Fibroblast of villous mesenchyme (primary cell): ENCODE measurements around the gene CTDSPL. TPM values are rescaled to one million over a fixed set of nuclear protein-coding genes. Genes with fewer than 3 reads are reported as not detected.
A peak's percentile ranks its signal among the peaks of the same experiment; 100 is the strongest.

Source experiments
- DNase-seq: peaks from one replicate; pipeline ENCODE4 v3.0.0-alpha.2; 2010; ENCODE audit warnings: low read depth
- H3K4me3 ChIP-seq: 2 replicates; pipeline ENCODE4 v1.5.1; 2011; ENCODE audit warnings: low read depth, mild to moderate bottlenecking, low read length
- CTCF ChIP-seq: IDR thresholded peaks from 2 replicates; pipeline ENCODE4 v1.5.1; 2012; ENCODE audit warnings: low read depth, mild to moderate bottlenecking, low read length; ENCODE audit not compliant: insufficient read depth
- total RNA-seq: library from RNA; depleted of rRNA; stranded (reverse); fragments of >200 nt; gene quantifications from 2 replicates; pipeline ENCODE4 v1.2.3, GENCODE V29; 2012

CTDSPL gene
- total RNA-seq, 1 donor: 61.7 TPM

- H3K4me3 ChIP-seq: no peak overlapping the region
- no peak for TF ChIP-seq CTCF
- no peak for DNase-seq
Measured at GRCh38 chr3:37943126-37943525, 81.4 kb downstream of the CTDSPL start.

- DNase-seq: peak; percentile 92
- TF ChIP-seq CTCF: no peak
- no peak overlapping the region for H3K4me3 ChIP-seq
Measured at GRCh38 chr3:37943631-37944314, 82.1 kb downstream of the CTDSPL start.

GRCh38 chr3:37944391-37944842 is 82.7 kb downstream of the CTDSPL start:
- peak; percentile 85 for DNase-seq
- TF ChIP-seq CTCF: no peak
- no peak overlapping the region for H3K4me3 ChIP-seq

- DNase-seq: no peak
Measured at GRCh38 chr3:37945156-37945806, 83.6 kb downstream of the CTDSPL start.

GRCh38 chr3:37945807-37946530 is 84.3 kb downstream of the CTDSPL start:
- no peak overlapping the region for H3K4me3 ChIP-seq
- TF ChIP-seq CTCF: no peak
- DNase-seq: peak; percentile 78

More at GRCh38 chr3:37945156-37945806, 83.6 kb downstream of the CTDSPL start:
- no peak overlapping the region for H3K4me3 ChIP-seq
- TF ChIP-seq CTCF: no peak

- no peak for DNase-seq
- H3K4me3 ChIP-seq: no peak overlapping the region
- TF ChIP-seq CTCF: no peak
Measured at GRCh38 chr3:37946531-37946889, 84.8 kb downstream of the CTDSPL start.
